Suppressor macrophage (primary cell): ENCODE data around the gene SASH1.
A peak's percentile ranks its signal among the peaks of the same experiment; 100 is the strongest.

ENCODE experiments used
- DNase-seq, 4 experiments: peaks; one replicate each; pipeline ENCODE4 v3.0.0-alpha.2; 2020 to 2022
- total RNA-seq, 17 experiments: gene quantifications; one replicate each; lab custom pipeline; 2026; ENCODE audit warnings: mixed read lengths in 6 of 17, inconsistent platforms in 3 of 17; lab: John Stamatoyannopoulos, UW

SASH1 gene
- total RNA-seq, result 27.8 to 107 (median 49.5) reads per million in 17 experiments

GRCh38 chr6:148342350-148343046 is at the start of gene SASH1:
Gene SASH1, plus strand, starts transcription at chr6:148342838. Its CDS starts 230 bp downstream, at chr6:148343068.
- peak; percentile 60 to 81 (median 76) for DNase-seq

- DNase-seq, result no peak
Measured at GRCh38 chr6:148293181-148293995, 49.2 kb upstream of the SASH1 start.

- no peak for DNase-seq
Measured at GRCh38 chr6:148294059-148294458, 48.6 kb upstream of the SASH1 start.

GRCh38 chr6:148295261-148295887 is 47.3 kb upstream of the SASH1 start:
- no peak for DNase-seq

GRCh38 chr6:148296771-148297170 is 45.9 kb upstream of the SASH1 start:
- DNase-seq, result no peak

GRCh38 chr6:148298683-148299082 is 44.0 kb upstream of the SASH1 start:
- DNase-seq, result no peak

- DNase-seq, result no peak
Measured at GRCh38 chr6:148303616-148304015, 39.0 kb upstream of the SASH1 start.

- DNase-seq, result no peak
Measured at GRCh38 chr6:148304976-148305375, 37.7 kb upstream of the SASH1 start.

- peak; percentile 19 to 57 (median 51) for DNase-seq
Measured at GRCh38 chr6:148306286-148306685, 36.4 kb upstream of the SASH1 start.

- DNase-seq, result no peak
Measured at GRCh38 chr6:148307405-148307804, 35.2 kb upstream of the SASH1 start.

- DNase-seq, result no peak
Measured at GRCh38 chr6:148309301-148309700, 33.3 kb upstream of the SASH1 start.

GRCh38 chr6:148311966-148312669 is 30.5 kb upstream of the SASH1 start:
- peak in 1 of 4 experiments; percentile 20 for DNase-seq

- DNase-seq, result no peak
Measured at GRCh38 chr6:148313488-148313887, 29.1 kb upstream of the SASH1 start.

GRCh38 chr6:148316308-148316707 is 26.3 kb upstream of the SASH1 start:
- DNase-seq, result no peak

GRCh38 chr6:148317051-148317450 is 25.6 kb upstream of the SASH1 start:
- DNase-seq, result no peak

GRCh38 chr6:148317739-148318138 is 24.9 kb upstream of the SASH1 start:
- DNase-seq, result no peak

GRCh38 chr6:148322704-148323103 is 19.9 kb upstream of the SASH1 start:
- no peak for DNase-seq

GRCh38 chr6:148323344-148323743 is 19.3 kb upstream of the SASH1 start:
- no peak for DNase-seq

GRCh38 chr6:148324297-148324985 is 18.2 kb upstream of the SASH1 start:
- peak; percentile 63 to 81 (median 73) for DNase-seq

GRCh38 chr6:148325316-148326068 is 17.1 kb upstream of the SASH1 start:
- DNase-seq, result no peak

GRCh38 chr6:148328876-148329555 is 13.6 kb upstream of the SASH1 start:
- DNase-seq, result peak in 2 of 4 experiments; percentile 35 to 40
